Heart left ventricle (tissue), 16 donors: ENCODE data around the gene ZNF518B. TPM values are rescaled to one million over a fixed set of nuclear protein-coding genes. Genes with fewer than 3 reads are reported as not detected.

Experiments used
- ATAC-seq, 4 donors: fragments of 200-7000 bp; cut with Tn5 transposase; one replicate each; pipeline ENCODE4 v1.9.1; 2020 to 2022; ENCODE audit warnings: moderate library complexity in 4 of 4, mild to moderate bottlenecking in 3 of 4, moderate number of reproducible peaks in 1 of 4
- DNase-seq, 5 donors: peaks; one replicate each; pipeline ENCODE4 v3.0.0-alpha.2; 2020
- H3K27ac ChIP-seq, 12 donors: fragments of 200-600 bp; sonication (generic) in 4 of 12; one replicate each; pipeline versions ENCODE4 v1.5.0 to v1.8.0; 2016 to 2022; ENCODE audit warnings: mild to moderate bottlenecking in 2 of 12
- H3K27me3 ChIP-seq, 9 donors: fragments of 200-600 bp; sonication (generic) in 2 of 9; one replicate each; pipeline versions ENCODE4 v1.5.1 to v1.8.0; 2016 to 2022; ENCODE audit warnings: mild to moderate bottlenecking in 3 of 9
- H3K36me3 ChIP-seq, 9 donors: fragments of 200-600 bp; sonication (generic) in 2 of 9; one replicate each; pipeline versions ENCODE4 v1.5.0 to v1.8.0; 2018 to 2022; ENCODE audit warnings: mild to moderate bottlenecking in 2 of 9
- H3K4me1 ChIP-seq, 12 donors: fragments of 200-600 bp; sonication (generic) in 4 of 12; one replicate each; pipeline versions ENCODE4 v1.5.0 to v1.8.0; 2016 to 2022; ENCODE audit warnings: mild to moderate bottlenecking in 3 of 12
- H3K4me3 ChIP-seq, 12 donors: fragments of 200-600 bp; sonication (generic) in 4 of 12; one replicate each; pipeline versions ENCODE4 v1.5.0 to v1.8.0; 2017 to 2022; ENCODE audit warnings: mild to moderate bottlenecking in 9 of 12, moderate library complexity in 4 of 12
- H3K9me3 ChIP-seq, 12 donors: fragments of 200-600 bp; sonication (generic) in 4 of 12; one replicate each; pipeline versions ENCODE4 v1.5.0 to v1.8.0; 2016 to 2022; ENCODE audit warnings: mild to moderate bottlenecking in 1 of 12
- POLR2A ChIP-seq, 2 donors: fragments of 450-650 bp; IDR thresholded peaks; one replicate each; pipeline ENCODE4 v1.6.1; 2017; ENCODE audit warnings: antibody characterized with exemption in 2 of 2, mild to moderate bottlenecking in 2 of 2, moderate library complexity in 2 of 2
- WGBS, 4 donors: extraction: QIAGEN DNeasy Blood & Tissue Kit in 2 of 4; methylation state at CpG; one replicate each; pipeline versions ENCODE4 v1.1.5 to v1.1.7; 2013 to 2018; 5-methylcytosine and 5-hydroxymethylcytosine counted together
- intact Hi-C, 10 donors: fragments of 100-400 bp; cut with DNase I; formaldehyde crosslinking; loops; one replicate each; pipeline versions ENCODE4 v1.11.1 to v1.14.2; 2022
- polyA plus RNA-seq, 2 donors: library from polyadenylated mRNA; stranded (reverse); fragments of 200-250 nt; gene quantifications; one replicate each; pipeline ENCODE4 v1.2.3, GENCODE V29; 2013
- total RNA-seq, 9 donors: library from RNA; depleted of rRNA in 2 of 9; stranded (reverse); fragments of >200 nt in 2 of 9; fragmentation: NEBNext Ultra II Directional in 3 of 9; extraction: Animal tissue kit (Norgen Biotek cat#: 25700) in 3 of 9; gene quantifications; one replicate each; pipeline versions ENCODE4 v1.1.0 to v1.2.4, GENCODE V29; 2016 to 2023
- TF ChIP-seq, protein P1 (sequence below), 12 donors: fragments of 200-600 bp; sonication (generic) in 4 of 12; IDR thresholded peaks; one replicate each; pipeline versions ENCODE4 v1.5.0 to v1.8.0; 2018 to 2022; ENCODE audit warnings: antibody characterized with exemption in 12 of 12, mild to moderate bottlenecking in 5 of 12
- donor health status: ischemic (EF 13 %, LVEDD 7.1; RV severe dilation, severe dysfunction).
- donor health status: healthy with polysubstance abuse.
- donor health status: DM: no; HTN: yes; CAD: no.
- donor health status: DM: no; HTN: no; CAD: no.
- donor health status: ischemic (EF 25% LVEDD 6.9; RV normal size, moderate dysfunction).
- donor health status: ischemic (EF 25% LVEDD 5.7; RV mildly dilated, moderate dysfunction).
- donor health status: healthy.
- donor health status: DM: yes; HTN: yes; CAD: no.
- donor health status: ischemic (EF 35%, LVEDD 5.7; RV mildly dilated, moderate dysfunction).
- donor health status: nonischemic (EF 11% LVEDD 7.7; RV severe dilation, severe dysfunction).
- donor health status: DM: yes; HTN: yes; CAD: no.
- donor health status: PGD.
- donor health status: ischemic (EF 29% LVEDD 5.4; RV normal size, mild dysfunction).
- donor health status: nonischemic (EF 23%, LVEDD 6.1; RV moderate dilation, normal function).

Gene ZNF518B
- total and polyA plus RNA-seq, 11 donors, result 4.3 to 39.8 (median 23.2) TPM

GRCh38 chr4:10500776-10501175 lies 43.5 kb upstream of the ZNF518B start:
- Histone ChIP-seq H3K9me3 (no peaks in the 10 kb centered on the region), H3K27ac (no peak overlapping the region), H3K4me1 (no peaks in the 10 kb centered on the region), H3K4me3 (no peak overlapping the region), H3K27me3 (no peaks in the 10 kb centered on the region), H3K36me3 (no peaks in the 10 kb centered on the region)
- intact Hi-C loops, result no loop called here
- TF ChIP-seq POLR2A (IDR thresholded peaks at IDR 0.05), result no peak
- ATAC-seq (no peak), DNase-seq (no peak)
- 69 to 77% (median 73%) methylated on average over 6 of the region's 6 CpGs for WGBS, 4 donors

- intact Hi-C loops, result no loop called here
- no peak for DNase-seq
- Histone ChIP-seq H3K4me3 (no peak overlapping the region), H3K9me3 (no peaks in the 10 kb centered on the region), H3K27me3 (peaks cover 0 to 6% (median 0%) of the 10 kb centered on the region in 9 donors), H3K36me3 (no peaks in the 10 kb centered on the region), H3K27ac (no peak overlapping the region), H3K4me1 (no peaks in the 10 kb centered on the region)
- ATAC-seq, result no peak
- TF ChIP-seq, protein P1, sequence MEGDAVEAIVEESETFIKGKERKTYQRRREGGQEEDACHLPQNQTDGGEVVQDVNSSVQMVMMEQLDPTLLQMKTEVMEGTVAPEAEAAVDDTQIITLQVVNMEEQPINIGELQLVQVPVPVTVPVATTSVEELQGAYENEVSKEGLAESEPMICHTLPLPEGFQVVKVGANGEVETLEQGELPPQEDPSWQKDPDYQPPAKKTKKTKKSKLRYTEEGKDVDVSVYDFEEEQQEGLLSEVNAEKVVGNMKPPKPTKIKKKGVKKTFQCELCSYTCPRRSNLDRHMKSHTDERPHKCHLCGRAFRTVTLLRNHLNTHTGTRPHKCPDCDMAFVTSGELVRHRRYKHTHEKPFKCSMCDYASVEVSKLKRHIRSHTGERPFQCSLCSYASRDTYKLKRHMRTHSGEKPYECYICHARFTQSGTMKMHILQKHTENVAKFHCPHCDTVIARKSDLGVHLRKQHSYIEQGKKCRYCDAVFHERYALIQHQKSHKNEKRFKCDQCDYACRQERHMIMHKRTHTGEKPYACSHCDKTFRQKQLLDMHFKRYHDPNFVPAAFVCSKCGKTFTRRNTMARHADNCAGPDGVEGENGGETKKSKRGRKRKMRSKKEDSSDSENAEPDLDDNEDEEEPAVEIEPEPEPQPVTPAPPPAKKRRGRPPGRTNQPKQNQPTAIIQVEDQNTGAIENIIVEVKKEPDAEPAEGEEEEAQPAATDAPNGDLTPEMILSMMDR (IDR thresholded peaks at IDR 0.05), result no peak
- TF ChIP-seq POLR2A (IDR thresholded peaks at IDR 0.05), result no peak
- 42 to 64% (median 53%) methylated on average over 4 of the region's 4 CpGs for WGBS, 4 donors
Measured at GRCh38 chr4:10496200-10496599, 39.0 kb upstream of the ZNF518B start.

- ATAC-seq (no peak), DNase-seq (no peak)
- Histone ChIP-seq H3K27me3 (peaks cover 0 to 6% (median 0%) of the 10 kb centered on the region in 9 donors), H3K27ac (no peak overlapping the region), H3K4me3 (no peak overlapping the region), H3K36me3 (no peaks in the 10 kb centered on the region), H3K9me3 (no peaks in the 10 kb centered on the region), H3K4me1 (no peaks in the 10 kb centered on the region)
- intact Hi-C loops, result no loop called here
- 77 to 85% (median 81%) methylated on average over 7 to 8 of the region's 8 CpGs for WGBS, 4 donors
- no peak for TF ChIP-seq POLR2A (IDR thresholded peaks at IDR 0.05)
- TF ChIP-seq, protein P1 (IDR thresholded peaks at IDR 0.05), result no peak
Measured at GRCh38 chr4:10495651-10496050, 38.4 kb upstream of the ZNF518B start.

- Histone ChIP-seq H3K36me3 (no peaks in the 10 kb centered on the region), H3K4me1 (no peaks in the 10 kb centered on the region), H3K4me3 (no peak overlapping the region), H3K27me3 (peaks cover 0 to 6% (median 0%) of the 10 kb centered on the region in 9 donors), H3K9me3 (no peaks in the 10 kb centered on the region), H3K27ac (no peak overlapping the region)
- TF ChIP-seq, protein P1 (IDR thresholded peaks at IDR 0.05), result no peak
- TF ChIP-seq POLR2A (IDR thresholded peaks at IDR 0.05), result no peak
- no peak for ATAC-seq
- no peak for DNase-seq
- WGBS, 4 donors, result 40 to 61% (median 54%) methylated on average over 11 of the region's 11 CpGs
- intact Hi-C loops, result no loop called here
Measured at GRCh38 chr4:10492464-10492863, 35.2 kb upstream of the ZNF518B start.

GRCh38 chr4:10491401-10491800 lies 34.2 kb upstream of the ZNF518B start:
- H3K4me3 ChIP-seq, result no peak overlapping the region
- intact Hi-C loops, result no loop called here

More at GRCh38 chr4:10491401-10491800, 34.2 kb upstream of the ZNF518B start:
- no peak for TF ChIP-seq POLR2A (IDR thresholded peaks at IDR 0.05)
- TF ChIP-seq, protein P1 (IDR thresholded peaks at IDR 0.05), result no peak
- H3K27me3 ChIP-seq, result peaks cover 0 to 6% (median 0%) of the 10 kb centered on the region in 9 donors
- H3K27ac ChIP-seq, result no peak overlapping the region
- DNase-seq, result no peak
- WGBS, 4 donors, result 84 to 87% (median 84%) methylated on average over 3 of the region's 3 CpGs
- no peak for ATAC-seq
- no peaks in the 10 kb centered on the region for H3K36me3 ChIP-seq
- no peaks in the 10 kb centered on the region for H3K4me1 ChIP-seq
- no peaks in the 10 kb centered on the region for H3K9me3 ChIP-seq
